Stimulated activated naive CD8-positive, alpha-beta T cell treated with anti-CD3 and anti-CD28 coated beads, Interleukin-15, amount 100 ng/mL, for 72 hours (primary cell): Measurements from ENCODE around the gene UPK1B.

ENCODE experiments used
- ATAC-seq: fragments of 150-1000 bp; cut with Tn5 transposase; 2 replicates; pipeline ENCODE4 v1.10.0; 2021; ENCODE audit warnings: mild to moderate bottlenecking, moderate library complexity
- DNase-seq, 2 donors: peaks; one replicate each; pipeline ENCODE4 v3.0.0; 2021 to 2022
- H3K27ac Mint-ChIP-seq, 2 donors: one replicate each; pipeline ENCODE4 v1.8.0; 2022; ENCODE audit warnings: mild to moderate bottlenecking in 2 of 2, mixed read lengths in 2 of 2, moderate library complexity in 2 of 2
- H3K27me3 Mint-ChIP-seq: one replicate; pipeline ENCODE4 v1.8.0; 2022; ENCODE audit warnings: mixed read lengths
- H3K4me1 Mint-ChIP-seq: one replicate; pipeline ENCODE4 v1.8.0; 2022; ENCODE audit warnings: mild to moderate bottlenecking, mixed read lengths
- H3K4me3 Mint-ChIP-seq, 2 donors: one replicate each; pipeline ENCODE4 v1.8.0; 2022; ENCODE audit warnings: mild to moderate bottlenecking in 2 of 2, mixed read lengths in 2 of 2, moderate library complexity in 1 of 2
- H3K9me3 Mint-ChIP-seq, 2 donors: one replicate each; pipeline ENCODE4 v1.8.0; 2022; ENCODE audit warnings: mixed read lengths in 2 of 2

UPK1B gene

GRCh38 chr3:119245778-119246177 lies 72.4 kb downstream of the UPK1B start:
- DNase-seq (no peak), ATAC-seq (no peak)
- H3K4me1 Mint-ChIP-seq: peaks cover 17% of the 10 kb centered on the region
- no peak overlapping the region for H3K27ac Mint-ChIP-seq
- peaks cover 23 to 39% of the 10 kb centered on the region in 2 donors for H3K9me3 Mint-ChIP-seq
- no peak overlapping the region for H3K4me3 Mint-ChIP-seq
- no peaks in the 10 kb centered on the region for H3K27me3 Mint-ChIP-seq
